ENCODE results near the gene SOBP.

Gene SOBP

DNA sequence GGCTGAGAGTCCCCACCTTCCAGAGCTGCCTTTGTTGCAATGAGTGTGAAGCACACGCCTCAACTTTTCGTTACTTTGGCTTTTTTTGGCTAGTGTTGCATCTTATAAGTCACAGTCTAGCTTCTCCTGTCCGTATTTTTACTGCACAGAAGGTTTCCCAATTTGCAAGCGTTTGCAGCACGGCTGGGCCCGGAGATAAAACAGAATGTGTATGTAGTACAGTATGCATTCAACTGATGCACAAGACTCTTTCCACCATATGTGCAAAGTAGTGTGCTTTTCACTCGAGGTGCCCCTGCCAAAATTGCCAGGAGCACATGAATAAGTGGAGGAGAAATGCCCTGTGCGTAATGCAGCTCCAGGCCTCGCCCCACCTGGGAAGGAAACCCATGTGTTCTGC is 79.6 kb downstream of the SOBP start:
- H3K36me3 ChIP-seq (ENCODE audit: control insufficient read depth in 2 of 2, insufficient read depth in 1 of 2, low read length in 2 of 2), result peaks cover 0 to 14% of the 10 kb centered on the region in 2 experiments; a peak in 1 of 3 replicates
- no peaks in the 10 kb centered on the region for H3K9me3 ChIP-seq (ENCODE audit: control insufficient read depth, insufficient read depth, low read depth, low read length)
- no peaks in the 10 kb centered on the region for H3K4me1 ChIP-seq (ENCODE audit: control insufficient read depth, insufficient read depth, low read length)
- ChIA-PET POLR2A (no interaction called here), CTCF (no interaction called here)
- no peak overlapping the region for H3K4me3 ChIP-seq (ENCODE audit: low read depth, low read length)
- no peak overlapping the region for H3K27ac ChIP-seq (ENCODE audit: extremely low read depth, low read depth, low read length)
- TF ChIP-seq, protein P1, sequence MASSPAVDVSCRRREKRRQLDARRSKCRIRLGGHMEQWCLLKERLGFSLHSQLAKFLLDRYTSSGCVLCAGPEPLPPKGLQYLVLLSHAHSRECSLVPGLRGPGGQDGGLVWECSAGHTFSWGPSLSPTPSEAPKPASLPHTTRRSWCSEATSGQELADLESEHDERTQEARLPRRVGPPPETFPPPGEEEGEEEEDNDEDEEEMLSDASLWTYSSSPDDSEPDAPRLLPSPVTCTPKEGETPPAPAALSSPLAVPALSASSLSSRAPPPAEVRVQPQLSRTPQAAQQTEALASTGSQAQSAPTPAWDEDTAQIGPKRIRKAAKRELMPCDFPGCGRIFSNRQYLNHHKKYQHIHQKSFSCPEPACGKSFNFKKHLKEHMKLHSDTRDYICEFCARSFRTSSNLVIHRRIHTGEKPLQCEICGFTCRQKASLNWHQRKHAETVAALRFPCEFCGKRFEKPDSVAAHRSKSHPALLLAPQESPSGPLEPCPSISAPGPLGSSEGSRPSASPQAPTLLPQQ (tag by site-specific recombination; IDR thresholded peaks at IDR 0.05), result no peak
- TF ChIP-seq FEZF1 (tag by site-specific recombination; IDR thresholded peaks at IDR 0.05) (no peak), KLF7 (tag by site-specific recombination; IDR thresholded peaks at IDR 0.05; ENCODE audit: borderline replicate concordance) (no peak), ZBTB17 (tag by site-specific recombination; IDR thresholded peaks at IDR 0.05) (no peak), ZNF214 (tag by site-specific recombination; IDR thresholded peaks at IDR 0.05; ENCODE audit: borderline replicate concordance) (no peak), ZFP69B (tag by site-specific recombination; IDR thresholded peaks at IDR 0.05) (no peak), ZNF335 (tag by site-specific recombination; conservative IDR thresholded peaks at IDR 0.05) (no peak), ZNF114 (tag by site-specific recombination; IDR thresholded peaks at IDR 0.05) (no peak), ZNF324 (tag by site-specific recombination; IDR thresholded peaks at IDR 0.05) (no peak), PRDM1 (tag by site-specific recombination; IDR thresholded peaks at IDR 0.05) (no peak), ZNF366 (tag by site-specific recombination; conservative IDR thresholded peaks at IDR 0.05) (no peak), ZNF561 (tag by site-specific recombination; IDR thresholded peaks at IDR 0.05; ENCODE audit: borderline replicate concordance) (no peak), ZNF626 (tag by site-specific recombination; IDR thresholded peaks at IDR 0.05) (no peak), ZNF24 (tag by site-specific recombination; IDR thresholded peaks at IDR 0.05) (no peak), ZNF239 (tag by site-specific recombination; IDR thresholded peaks at IDR 0.05) (no peak), ZBTB20 (tag by site-specific recombination; IDR thresholded peaks at IDR 0.05) (no peak)
- TF ChIP-seq, protein P2, sequence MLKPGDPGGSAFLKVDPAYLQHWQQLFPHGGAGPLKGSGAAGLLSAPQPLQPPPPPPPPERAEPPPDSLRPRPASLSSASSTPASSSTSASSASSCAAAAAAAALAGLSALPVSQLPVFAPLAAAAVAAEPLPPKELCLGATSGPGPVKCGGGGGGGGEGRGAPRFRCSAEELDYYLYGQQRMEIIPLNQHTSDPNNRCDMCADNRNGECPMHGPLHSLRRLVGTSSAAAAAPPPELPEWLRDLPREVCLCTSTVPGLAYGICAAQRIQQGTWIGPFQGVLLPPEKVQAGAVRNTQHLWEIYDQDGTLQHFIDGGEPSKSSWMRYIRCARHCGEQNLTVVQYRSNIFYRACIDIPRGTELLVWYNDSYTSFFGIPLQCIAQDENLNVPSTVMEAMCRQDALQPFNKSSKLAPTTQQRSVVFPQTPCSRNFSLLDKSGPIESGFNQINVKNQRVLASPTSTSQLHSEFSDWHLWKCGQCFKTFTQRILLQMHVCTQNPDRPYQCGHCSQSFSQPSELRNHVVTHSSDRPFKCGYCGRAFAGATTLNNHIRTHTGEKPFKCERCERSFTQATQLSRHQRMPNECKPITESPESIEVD (tag by site-specific recombination; IDR thresholded peaks at IDR 0.05), result no peak

DNA sequence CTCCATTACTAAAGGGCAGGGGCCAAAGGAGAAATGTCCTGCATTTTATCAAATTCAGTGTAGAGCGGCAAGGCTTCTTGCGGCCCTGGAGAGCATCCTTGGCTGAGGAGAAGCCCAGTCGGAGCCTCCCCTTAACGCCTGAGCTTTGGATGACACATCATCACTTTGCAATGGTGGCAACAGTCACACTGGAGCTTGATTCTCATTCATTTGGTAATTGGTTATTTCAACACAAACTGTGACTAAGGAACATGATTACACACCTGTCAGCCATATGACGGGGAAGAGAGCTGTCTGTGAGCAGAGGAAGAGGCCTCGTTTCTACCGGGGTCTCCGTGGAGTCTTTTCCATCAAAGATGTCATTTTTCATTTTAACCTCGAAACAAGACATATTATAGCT is 81.4 kb downstream of the SOBP start:
- no peaks in the 10 kb centered on the region for H3K4me1 ChIP-seq (ENCODE audit: control insufficient read depth, insufficient read depth, low read length)
- H3K36me3 ChIP-seq (ENCODE audit: control insufficient read depth in 2 of 2, insufficient read depth in 1 of 2, low read length in 2 of 2), result peaks cover 0 to 20% of the 10 kb centered on the region in 2 experiments; a peak in 1 of 3 replicates
- ChIA-PET CTCF (interaction anchor here (0.6 to 2.6 kb wide), 3 partner anchors 30 to 253 kb away, joined by 3 to 7 read pairs (median 3); no protein-coding TSS in a partner anchor), POLR2A (no interaction called here)
- H3K27ac ChIP-seq (ENCODE audit: extremely low read depth, low read depth, low read length), result no peak overlapping the region
- H3K4me3 ChIP-seq (ENCODE audit: low read depth, low read length), result no peak overlapping the region
- no peaks in the 10 kb centered on the region for H3K9me3 ChIP-seq (ENCODE audit: control insufficient read depth, insufficient read depth, low read depth, low read length)
- TF ChIP-seq, protein P3, sequence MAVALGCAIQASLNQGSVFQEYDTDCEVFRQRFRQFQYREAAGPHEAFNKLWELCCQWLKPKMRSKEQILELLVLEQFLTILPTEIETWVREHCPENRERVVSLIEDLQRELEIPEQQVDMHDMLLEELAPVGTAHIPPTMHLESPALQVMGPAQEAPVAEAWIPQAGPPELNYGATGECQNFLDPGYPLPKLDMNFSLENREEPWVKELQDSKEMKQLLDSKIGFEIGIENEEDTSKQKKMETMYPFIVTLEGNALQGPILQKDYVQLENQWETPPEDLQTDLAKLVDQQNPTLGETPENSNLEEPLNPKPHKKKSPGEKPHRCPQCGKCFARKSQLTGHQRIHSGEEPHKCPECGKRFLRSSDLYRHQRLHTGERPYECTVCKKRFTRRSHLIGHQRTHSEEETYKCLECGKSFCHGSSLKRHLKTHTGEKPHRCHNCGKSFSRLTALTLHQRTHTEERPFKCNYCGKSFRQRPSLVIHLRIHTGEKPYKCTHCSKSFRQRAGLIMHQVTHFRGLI (tag by site-specific recombination; IDR thresholded peaks at IDR 0.05), result no peak
- TF ChIP-seq, protein P4, sequence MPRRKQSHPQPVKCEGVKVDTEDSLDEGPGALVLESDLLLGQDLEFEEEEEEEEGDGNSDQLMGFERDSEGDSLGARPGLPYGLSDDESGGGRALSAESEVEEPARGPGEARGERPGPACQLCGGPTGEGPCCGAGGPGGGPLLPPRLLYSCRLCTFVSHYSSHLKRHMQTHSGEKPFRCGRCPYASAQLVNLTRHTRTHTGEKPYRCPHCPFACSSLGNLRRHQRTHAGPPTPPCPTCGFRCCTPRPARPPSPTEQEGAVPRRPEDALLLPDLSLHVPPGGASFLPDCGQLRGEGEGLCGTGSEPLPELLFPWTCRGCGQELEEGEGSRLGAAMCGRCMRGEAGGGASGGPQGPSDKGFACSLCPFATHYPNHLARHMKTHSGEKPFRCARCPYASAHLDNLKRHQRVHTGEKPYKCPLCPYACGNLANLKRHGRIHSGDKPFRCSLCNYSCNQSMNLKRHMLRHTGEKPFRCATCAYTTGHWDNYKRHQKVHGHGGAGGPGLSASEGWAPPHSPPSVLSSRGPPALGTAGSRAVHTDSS (tag by site-specific recombination; IDR thresholded peaks at IDR 0.05), result no peak
- TF ChIP-seq, protein P5, sequence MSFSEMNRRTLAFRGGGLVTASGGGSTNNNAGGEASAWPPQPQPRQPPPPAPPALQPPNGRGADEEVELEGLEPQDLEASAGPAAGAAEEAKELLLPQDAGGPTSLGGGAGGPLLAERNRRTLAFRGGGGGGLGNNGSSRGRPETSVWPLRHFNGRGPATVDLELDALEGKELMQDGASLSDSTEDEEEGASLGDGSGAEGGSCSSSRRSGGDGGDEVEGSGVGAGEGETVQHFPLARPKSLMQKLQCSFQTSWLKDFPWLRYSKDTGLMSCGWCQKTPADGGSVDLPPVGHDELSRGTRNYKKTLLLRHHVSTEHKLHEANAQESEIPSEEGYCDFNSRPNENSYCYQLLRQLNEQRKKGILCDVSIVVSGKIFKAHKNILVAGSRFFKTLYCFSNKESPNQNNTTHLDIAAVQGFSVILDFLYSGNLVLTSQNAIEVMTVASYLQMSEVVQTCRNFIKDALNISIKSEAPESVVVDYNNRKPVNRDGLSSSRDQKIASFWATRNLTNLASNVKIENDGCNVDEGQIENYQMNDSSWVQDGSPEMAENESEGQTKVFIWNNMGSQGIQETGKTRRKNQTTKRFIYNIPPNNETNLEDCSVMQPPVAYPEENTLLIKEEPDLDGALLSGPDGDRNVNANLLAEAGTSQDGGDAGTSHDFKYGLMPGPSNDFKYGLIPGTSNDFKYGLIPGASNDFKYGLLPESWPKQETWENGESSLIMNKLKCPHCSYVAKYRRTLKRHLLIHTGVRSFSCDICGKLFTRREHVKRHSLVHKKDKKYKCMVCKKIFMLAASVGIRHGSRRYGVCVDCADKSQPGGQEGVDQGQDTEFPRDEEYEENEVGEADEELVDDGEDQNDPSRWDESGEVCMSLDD (tag by site-specific recombination; IDR thresholded peaks at IDR 0.05), result no peak
- TF ChIP-seq, protein P6, sequence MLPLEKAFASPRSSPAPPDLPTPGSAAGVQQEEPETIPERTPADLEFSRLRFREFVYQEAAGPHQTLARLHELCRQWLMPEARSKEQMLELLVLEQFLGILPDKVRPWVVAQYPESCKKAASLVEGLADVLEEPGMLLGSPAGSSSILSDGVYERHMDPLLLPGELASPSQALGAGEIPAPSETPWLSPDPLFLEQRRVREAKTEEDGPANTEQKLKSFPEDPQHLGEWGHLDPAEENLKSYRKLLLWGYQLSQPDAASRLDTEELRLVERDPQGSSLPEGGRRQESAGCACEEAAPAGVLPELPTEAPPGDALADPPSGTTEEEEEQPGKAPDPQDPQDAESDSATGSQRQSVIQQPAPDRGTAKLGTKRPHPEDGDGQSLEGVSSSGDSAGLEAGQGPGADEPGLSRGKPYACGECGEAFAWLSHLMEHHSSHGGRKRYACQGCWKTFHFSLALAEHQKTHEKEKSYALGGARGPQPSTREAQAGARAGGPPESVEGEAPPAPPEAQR (tag by site-specific recombination; IDR thresholded peaks at IDR 0.05), result no peak
- no peak for TF ChIP-seq YY1 (tag by site-specific recombination; IDR thresholded peaks at IDR 0.05)
- TF ChIP-seq, protein P7, sequence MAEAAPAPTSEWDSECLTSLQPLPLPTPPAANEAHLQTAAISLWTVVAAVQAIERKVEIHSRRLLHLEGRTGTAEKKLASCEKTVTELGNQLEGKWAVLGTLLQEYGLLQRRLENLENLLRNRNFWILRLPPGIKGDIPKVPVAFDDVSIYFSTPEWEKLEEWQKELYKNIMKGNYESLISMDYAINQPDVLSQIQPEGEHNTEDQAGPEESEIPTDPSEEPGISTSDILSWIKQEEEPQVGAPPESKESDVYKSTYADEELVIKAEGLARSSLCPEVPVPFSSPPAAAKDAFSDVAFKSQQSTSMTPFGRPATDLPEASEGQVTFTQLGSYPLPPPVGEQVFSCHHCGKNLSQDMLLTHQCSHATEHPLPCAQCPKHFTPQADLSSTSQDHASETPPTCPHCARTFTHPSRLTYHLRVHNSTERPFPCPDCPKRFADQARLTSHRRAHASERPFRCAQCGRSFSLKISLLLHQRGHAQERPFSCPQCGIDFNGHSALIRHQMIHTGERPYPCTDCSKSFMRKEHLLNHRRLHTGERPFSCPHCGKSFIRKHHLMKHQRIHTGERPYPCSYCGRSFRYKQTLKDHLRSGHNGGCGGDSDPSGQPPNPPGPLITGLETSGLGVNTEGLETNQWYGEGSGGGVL (tag by site-specific recombination; IDR thresholded peaks at IDR 0.05), result no peak
- TF ChIP-seq ZNF157 (tag by site-specific recombination; IDR thresholded peaks at IDR 0.05), result no peak

Data from HEK293 (cell line).